Endometrial microvascular endothelial cells (primary cell): ENCODE measurements around the gene TMC7. TPM values are rescaled to one million over a fixed set of nuclear protein-coding genes. Genes with fewer than 3 reads are reported as not detected.

Experiments
- in situ Hi-C: cut with HindIII; loops from 2 replicates; pipeline ENCODE4 v1.10.0; 2017; ENCODE audit warnings: low sequenced_read_pairs, low pct_unique_long_range_greater_than_20kb; ENCODE audit errors: inconsistent ontology term
- total RNA-seq: library from RNA; depleted of rRNA; stranded (reverse); fragments of >200 nt; gene quantifications from one replicate; pipeline ENCODE4 v1.2.3, GENCODE V29; 2015; ENCODE audit errors: inconsistent ontology term

Gene TMC7
- total RNA-seq, 1 donor from 2014 or later = 0.65 TPM

- in situ Hi-C loops = no loop called here
These were observed 33.4 kb downstream of the TMC7 start for GRCh38 chr16:19017179-19017578.

GRCh38 chr16:19020689-19021088, 37.0 kb downstream of the TMC7 start:
- in situ Hi-C loops = no loop called here

GRCh38 chr16:19021747-19022146, 38.0 kb downstream of the TMC7 start:
- in situ Hi-C loops = no loop called here

- in situ Hi-C loops = no loop called here
These were observed 43.7 kb downstream of the TMC7 start for GRCh38 chr16:19027416-19027815.

- in situ Hi-C loops = no loop called here
These were observed 46.2 kb downstream of the TMC7 start for GRCh38 chr16:19029980-19030379.

GRCh38 chr16:19031738-19032137, 48.0 kb downstream of the TMC7 start:
- in situ Hi-C loops = no loop called here

- in situ Hi-C loops = no loop called here
These were observed 50.0 kb downstream of the TMC7 start for GRCh38 chr16:19033761-19034160.

- in situ Hi-C loops = no loop called here
These were observed 56.7 kb downstream of the TMC7 start for GRCh38 chr16:19040400-19040799.

GRCh38 chr16:19044769-19045168, 61.0 kb downstream of the TMC7 start:
- in situ Hi-C loops = no loop called here

GRCh38 chr16:19046062-19046461, 62.3 kb downstream of the TMC7 start:
- in situ Hi-C loops = no loop called here

- in situ Hi-C loops = no loop called here
These were observed 79.0 kb downstream of the TMC7 start for GRCh38 chr16:19062706-19063105.

GRCh38 chr16:19066988-19067348, 83.2 kb downstream of the TMC7 start:
- in situ Hi-C loops = no loop called here

- in situ Hi-C loops = no loop called here
These were observed 83.9 kb downstream of the TMC7 start, which contains the start of gene COQ7 for GRCh38 chr16:19067349-19068236. Gene COQ7 (plus strand): TSS chr16:19067614. CDS start chr16:19067665, 51 bp downstream.

- in situ Hi-C loops = no loop called here
These were observed 84.6 kb downstream of the TMC7 start for GRCh38 chr16:19068237-19068815.

- in situ Hi-C loops = no loop called here
These were observed 88.4 kb downstream of the TMC7 start for GRCh38 chr16:19071811-19072777.

- in situ Hi-C loops = no loop called here
These were observed 89.6 kb downstream of the TMC7 start for GRCh38 chr16:19073344-19073743.

- in situ Hi-C loops = no loop called here
These were observed 90.1 kb downstream of the TMC7 start for GRCh38 chr16:19073863-19074262.

- in situ Hi-C loops = no loop called here
These were observed 91.8 kb downstream of the TMC7 start for GRCh38 chr16:19075511-19075910.

- in situ Hi-C loops = no loop called here
These were observed 94.1 kb downstream of the TMC7 start for GRCh38 chr16:19077879-19078278.
